Suprapubic skin (tissue), 4 donors: ENCODE measurements around the gene OR1S1. TPM values are rescaled to one million over a fixed set of nuclear protein-coding genes. Genes with fewer than 3 reads are reported as not detected.

Experiments
- DNase-seq, 2 donors: peaks; one replicate each; pipeline ENCODE4 v3.0.0-alpha.2; 2019; ENCODE audit warnings: low spot score in 2 of 2
- H3K27ac ChIP-seq: fragments of 200-600 bp; sonication (generic); one replicate; pipeline ENCODE4 v1.5.1; 2019
- H3K27me3 ChIP-seq: fragments of 200-600 bp; sonication (generic); one replicate; pipeline ENCODE4 v1.5.1; 2019
- H3K36me3 ChIP-seq: fragments of 200-600 bp; sonication (generic); one replicate; pipeline ENCODE4 v1.5.1; 2019
- H3K4me1 ChIP-seq: fragments of 200-600 bp; sonication (generic); one replicate; pipeline ENCODE4 v1.5.1; 2019
- H3K4me3 ChIP-seq: fragments of 200-600 bp; sonication (generic); one replicate; pipeline ENCODE4 v1.5.1; 2019; ENCODE audit warnings: mild to moderate bottlenecking
- H3K9me3 ChIP-seq: fragments of 200-600 bp; sonication (generic); one replicate; pipeline ENCODE4 v1.5.1; 2019
- CTCF ChIP-seq, 2 donors: fragments of 200-600 bp in 1 of 2; fragments of 450-650 bp in 1 of 2; sonication (generic) in 1 of 2; IDR thresholded peaks; one replicate each; pipeline ENCODE4 v1.5.1; 2016 to 2019; ENCODE audit warnings: antibody characterized with exemption in 2 of 2, mild to moderate bottlenecking in 1 of 2, moderate library complexity in 1 of 2
- EP300 ChIP-seq: sonication (generic); formaldehyde crosslinking; IDR thresholded peaks from one replicate; pipeline ENCODE4 v1.6.1; 2017; ENCODE audit warnings: antibody characterized with exemption
- POLR2A ChIP-seq, 2 donors: fragments of 450-650 bp; IDR thresholded peaks; one replicate each; pipeline ENCODE4 v1.6.1; 2017; ENCODE audit warnings: antibody characterized with exemption in 2 of 2, mild to moderate bottlenecking in 2 of 2, moderate library complexity in 2 of 2
- POLR2AphosphoS5 ChIP-seq, 3 donors: sonication (generic); formaldehyde crosslinking; IDR thresholded peaks; one replicate each; pipeline ENCODE4 v1.6.1; 2017; ENCODE audit warnings: antibody characterized with exemption in 3 of 3
- WGBS: methylation state at CpG from one replicate; pipeline ENCODE4 v1.1.5; 2018; 5-methylcytosine and 5-hydroxymethylcytosine counted together
- total RNA-seq, 4 donors: library from RNA; depleted of rRNA; stranded (reverse); fragments of >200 nt; gene quantifications; one replicate each; pipeline ENCODE4 v1.1.0, GENCODE V29; 2016

OR1S1 gene
- total RNA-seq, 4 donors from 2014 or later = not detected

GRCh38 chr11:58193391-58193790, 19.1 kb upstream of the OR1S1 start:
- Histone ChIP-seq H3K27me3 (no peaks in the 10 kb centered on the region), H3K9me3 (peaks cover 5% of the 10 kb centered on the region), H3K4me1 (no peaks in the 10 kb centered on the region), H3K27ac (no peak overlapping the region), H3K36me3 (no peaks in the 10 kb centered on the region), H3K4me3 (no peak overlapping the region)
- DNase-seq = no peak
- TF ChIP-seq EP300 (no peak), POLR2AphosphoS5 (IDR thresholded peaks at IDR 0.05) (no peak)

GRCh38 chr11:58195939-58196338, 16.6 kb upstream of the OR1S1 start:
- Histone ChIP-seq H3K4me3 (no peak overlapping the region), H3K36me3 (no peaks in the 10 kb centered on the region), H3K27me3 (no peaks in the 10 kb centered on the region), H3K9me3 (peaks cover 5% of the 10 kb centered on the region), H3K27ac (no peak overlapping the region), H3K4me1 (no peaks in the 10 kb centered on the region)
- DNase-seq = no peak
- TF ChIP-seq EP300 (no peak), POLR2AphosphoS5 (IDR thresholded peaks at IDR 0.05) (no peak), CTCF (IDR thresholded peaks at IDR 0.05) (no peak), POLR2A (IDR thresholded peaks at IDR 0.05) (no peak)
- 97% methylated on average over 2 of the region's 2 CpGs for WGBS

GRCh38 chr11:58199271-58199670, 13.2 kb upstream of the OR1S1 start:
- TF ChIP-seq CTCF (IDR thresholded peaks at IDR 0.05) = no peak
- TF ChIP-seq POLR2A (IDR thresholded peaks at IDR 0.05) = no peak
- TF ChIP-seq POLR2AphosphoS5 (IDR thresholded peaks at IDR 0.05) = no peak
- no peak for TF ChIP-seq EP300
- WGBS = 58% methylated on average over 1 of the region's 1 CpG
- Histone ChIP-seq H3K27me3 (no peaks in the 10 kb centered on the region), H3K27ac (no peak overlapping the region), H3K4me3 (no peak overlapping the region), H3K4me1 (no peaks in the 10 kb centered on the region), H3K36me3 (no peaks in the 10 kb centered on the region), H3K9me3 (peaks cover 5% of the 10 kb centered on the region)
- no peak for DNase-seq

- H3K4me1 ChIP-seq = no peaks in the 10 kb centered on the region
- no peak within 1 kb of the TSS for H3K4me3 ChIP-seq
- H3K27me3 ChIP-seq = no peaks in the 10 kb centered on the region
- no peak within 1 kb of the TSS for H3K27ac ChIP-seq
- no peak for DNase-seq
- no peaks in the 10 kb centered on the region for H3K36me3 ChIP-seq
- no peak for TF ChIP-seq POLR2A (IDR thresholded peaks at IDR 0.05)
- no peak for TF ChIP-seq EP300
- no peak for TF ChIP-seq POLR2AphosphoS5 (IDR thresholded peaks at IDR 0.05)
- TF ChIP-seq CTCF (IDR thresholded peaks at IDR 0.05) = no peak
- H3K9me3 ChIP-seq = no peaks in the 10 kb centered on the region
Measured at GRCh38 chr11:58204042-58204441, 8.5 kb upstream of the OR1S1 start, which contains the start of gene OR1S2. OR1S2 (minus strand) TSS chr11:58204142; CDS start chr11:58204142, 0 bp downstream.

GRCh38 chr11:58216476-58216875, 4.0 kb downstream of the OR1S1 start:
- Histone ChIP-seq H3K27ac (no peak overlapping the region), H3K9me3 (no peaks in the 10 kb centered on the region)
- no peak for TF ChIP-seq POLR2AphosphoS5 (IDR thresholded peaks at IDR 0.05)
- TF ChIP-seq POLR2A (IDR thresholded peaks at IDR 0.05) = no peak
- no peak for TF ChIP-seq CTCF (IDR thresholded peaks at IDR 0.05)
- no peak for TF ChIP-seq EP300

GRCh38 chr11:58222721-58223120, 10.2 kb downstream of the OR1S1 start:
- Histone ChIP-seq H3K27me3 (no peaks in the 10 kb centered on the region), H3K9me3 (no peaks in the 10 kb centered on the region), H3K4me3 (no peak overlapping the region), H3K27ac (no peak overlapping the region), H3K4me1 (no peaks in the 10 kb centered on the region), H3K36me3 (no peaks in the 10 kb centered on the region)
- WGBS = 41% methylated on average over 7 of the region's 7 CpGs
- no peak for TF ChIP-seq POLR2A (IDR thresholded peaks at IDR 0.05)
- TF ChIP-seq CTCF (IDR thresholded peaks at IDR 0.05) = no peak
- no peak for TF ChIP-seq EP300
- TF ChIP-seq POLR2AphosphoS5 (IDR thresholded peaks at IDR 0.05) = no peak
- no peak for DNase-seq

More at GRCh38 chr11:58216476-58216875, 4.0 kb downstream of the OR1S1 start:
- H3K4me1 ChIP-seq = no peaks in the 10 kb centered on the region
- H3K27me3 ChIP-seq = no peaks in the 10 kb centered on the region
- H3K4me3 ChIP-seq = no peak overlapping the region
- no peak for DNase-seq
- no peaks in the 10 kb centered on the region for H3K36me3 ChIP-seq
